Keratinocyte (primary cell): Measurements from ENCODE around the gene LRRC7. TPM values are rescaled to one million over a fixed set of nuclear protein-coding genes. Genes with fewer than 3 reads are reported as not detected.

Source experiments
- DNase-seq: peaks from one replicate; pipeline ENCODE4 v3.0.0-alpha.2; 2011; ENCODE audit warnings: low read depth, missing footprints, low spot score
- FAIRE-seq: peaks from 2 replicates; lab custom pipeline; 2011; peaks lifted over from hg19 to GRCh38; lab: Jason Lieb, UNC
- H2AFZ ChIP-seq: 2 replicates; pipeline ENCODE4 v1.6.0; 2012; ENCODE audit warnings: low read length, control low read depth, inconsistent platforms; ENCODE audit not compliant: control insufficient read depth
- H3K27ac ChIP-seq: 2 replicates; pipeline ENCODE4 v1.5.1; 2011; ENCODE audit warnings: low read length; ENCODE audit not compliant: control insufficient read depth, insufficient read depth
- H3K27me3 ChIP-seq: 3 replicates; pipeline ENCODE4 v1.6.0; 2011; ENCODE audit warnings: low read length; ENCODE audit not compliant: control insufficient read depth, insufficient read depth; ENCODE audit errors: extremely low read depth
- H3K36me3 ChIP-seq, 2 experiments: 2 replicates in 1 of 2; 3 replicates in 1 of 2; pipeline ENCODE4 v1.5.1; 2011; ENCODE audit warnings: low read length in 2 of 2, mild to moderate bottlenecking in 1 of 2; ENCODE audit not compliant: control insufficient read depth in 2 of 2, insufficient read depth in 2 of 2; ENCODE audit errors: extremely low read depth in 1 of 2
- H3K4me1 ChIP-seq: 3 replicates; pipeline ENCODE4 v1.5.1; 2011; ENCODE audit warnings: low read length; ENCODE audit not compliant: control insufficient read depth, insufficient read depth; ENCODE audit errors: extremely low read depth
- H3K4me2 ChIP-seq: 3 replicates; pipeline ENCODE4 v1.6.0; 2011; ENCODE audit warnings: low read depth, low read length; ENCODE audit not compliant: control insufficient read depth, insufficient read depth; ENCODE audit errors: extremely low read depth
- H3K4me3 ChIP-seq, 3 experiments: fragments of 200-600 bp in 1 of 3; sonication (generic) in 1 of 3; 2 replicates in 2 of 3; 3 replicates in 1 of 3; pipeline ENCODE4 v1.5.1; 2011 to 2016; ENCODE audit warnings: low read length in 3 of 3, mild to moderate bottlenecking in 3 of 3, control low read depth in 2 of 3, inconsistent platforms in 1 of 3, low read depth in 1 of 3, mixed read lengths in 1 of 3, mixed run types in 1 of 3, moderate library complexity in 1 of 3; ENCODE audit not compliant: control insufficient read depth in 2 of 3, insufficient read depth in 2 of 3; ENCODE audit errors: extremely low read depth in 1 of 3
- H3K79me2 ChIP-seq: 2 replicates; pipeline ENCODE4 v1.6.0; 2012; ENCODE audit warnings: low read length; ENCODE audit not compliant: control insufficient read depth, insufficient read depth
- H3K9ac ChIP-seq: 3 replicates; pipeline ENCODE4 v1.6.0; 2011; ENCODE audit warnings: low read length; ENCODE audit not compliant: control insufficient read depth, insufficient read depth; ENCODE audit errors: extremely low read depth
- H3K9me1 ChIP-seq: 3 replicates; pipeline ENCODE4 v1.6.0; 2011; ENCODE audit warnings: low read length; ENCODE audit not compliant: control insufficient read depth, insufficient read depth; ENCODE audit errors: extremely low read depth
- H3K9me3 ChIP-seq: 2 replicates; pipeline ENCODE4 v1.5.1; 2012; ENCODE audit warnings: low read depth, low read length; ENCODE audit not compliant: control insufficient read depth
- H4K20me1 ChIP-seq: 3 replicates; pipeline ENCODE4 v1.6.0; 2011; ENCODE audit warnings: low read length; ENCODE audit not compliant: control insufficient read depth, insufficient read depth; ENCODE audit errors: extremely low read depth
- EZH2 ChIP-seq: IDR thresholded peaks from one replicate; pipeline ENCODE4 v1.6.1; 2012; ENCODE audit warnings: inconsistent platforms, mild to moderate bottlenecking, low read length, moderate library complexity
- dilution Hi-C: fragments of 300-500 bp; cut with MboI; formaldehyde crosslinking; loops from one replicate; pipeline ENCODE4 v1.7.0; 2020; ENCODE audit warnings: low sequenced_read_pairs; ENCODE audit not compliant: extremely low pct_ligation_motif_present
- polyA plus RNA-seq, 5 experiments: library from polyadenylated mRNA; depleted of rRNA in 3 of 5; stranded (reverse) in 3 of 5; stranded (forward) in 1 of 5; unstranded in 1 of 5; fragments of >200 nt; gene quantifications; 1 replicate in 1 of 5; 2 replicates in 3 of 5; 3 replicates in 1 of 5; pipeline versions ENCODE4 v1.2.1 to v1.2.3, GENCODE V29; 2011 to 2012; ENCODE audit warnings: missing spikeins in 2 of 5, low read depth in 1 of 5, low replicate concordance in 1 of 5
- TF ChIP-seq, protein P1 (sequence below), 3 experiments: IDR thresholded peaks in 1 of 3; conservative IDR thresholded peaks in 1 of 3; optimal IDR thresholded peaks in 1 of 3; 2 replicates in 2 of 3; 3 replicates in 1 of 3; pipeline versions ENCODE3 to v1.5.1; 2011; ENCODE audit warnings: low read length in 3 of 3, mild to moderate bottlenecking in 3 of 3, moderate library complexity in 2 of 3, control low read depth in 1 of 3, inconsistent platforms in 1 of 3; ENCODE audit not compliant: insufficient read depth in 2 of 3; ENCODE audit errors: extremely low read depth in 1 of 3

LRRC7 gene
- polyA plus RNA-seq, 1 donor (not counting 4 experiments of a cell fraction or from before 2014, with no cell fraction given): 0.28 TPM

- no peaks in the 10 kb centered on the region for H3K27me3 ChIP-seq
- FAIRE-seq (no peak), DNase-seq (no peak)
- H3K9me1 ChIP-seq: no peaks in the 10 kb centered on the region
- TF ChIP-seq, protein P1, sequence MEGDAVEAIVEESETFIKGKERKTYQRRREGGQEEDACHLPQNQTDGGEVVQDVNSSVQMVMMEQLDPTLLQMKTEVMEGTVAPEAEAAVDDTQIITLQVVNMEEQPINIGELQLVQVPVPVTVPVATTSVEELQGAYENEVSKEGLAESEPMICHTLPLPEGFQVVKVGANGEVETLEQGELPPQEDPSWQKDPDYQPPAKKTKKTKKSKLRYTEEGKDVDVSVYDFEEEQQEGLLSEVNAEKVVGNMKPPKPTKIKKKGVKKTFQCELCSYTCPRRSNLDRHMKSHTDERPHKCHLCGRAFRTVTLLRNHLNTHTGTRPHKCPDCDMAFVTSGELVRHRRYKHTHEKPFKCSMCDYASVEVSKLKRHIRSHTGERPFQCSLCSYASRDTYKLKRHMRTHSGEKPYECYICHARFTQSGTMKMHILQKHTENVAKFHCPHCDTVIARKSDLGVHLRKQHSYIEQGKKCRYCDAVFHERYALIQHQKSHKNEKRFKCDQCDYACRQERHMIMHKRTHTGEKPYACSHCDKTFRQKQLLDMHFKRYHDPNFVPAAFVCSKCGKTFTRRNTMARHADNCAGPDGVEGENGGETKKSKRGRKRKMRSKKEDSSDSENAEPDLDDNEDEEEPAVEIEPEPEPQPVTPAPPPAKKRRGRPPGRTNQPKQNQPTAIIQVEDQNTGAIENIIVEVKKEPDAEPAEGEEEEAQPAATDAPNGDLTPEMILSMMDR (optimal IDR thresholded peaks at IDR 0.05 in 1 of 3, IDR thresholded peaks at IDR 0.05 in 1 of 3, conservative IDR thresholded peaks at IDR 0.05 in 1 of 3; ENCODE audit: extremely low read depth in 1 of 3, insufficient read depth in 2 of 3, low read length in 3 of 3): no peak
- no peak for TF ChIP-seq EZH2
- H2AFZ ChIP-seq: no peak overlapping the region
- H4K20me1 ChIP-seq: no peaks in the 10 kb centered on the region
- no peak overlapping the region for H3K4me2 ChIP-seq
- H3K9ac ChIP-seq: no peak overlapping the region
- H3K4me1 ChIP-seq: no peaks in the 10 kb centered on the region
- dilution Hi-C loops: no loop called here
- H3K79me2 ChIP-seq: no peaks in the 10 kb centered on the region
- H3K36me3 ChIP-seq: no peaks in the 10 kb centered on the region
- no peaks in the 10 kb centered on the region for H3K9me3 ChIP-seq
- no peak overlapping the region for H3K4me3 ChIP-seq
- no peak overlapping the region for H3K27ac ChIP-seq
These were observed 17.9 kb downstream of the LRRC7 start for GRCh38 chr1:69585666-69586065.

DNA sequence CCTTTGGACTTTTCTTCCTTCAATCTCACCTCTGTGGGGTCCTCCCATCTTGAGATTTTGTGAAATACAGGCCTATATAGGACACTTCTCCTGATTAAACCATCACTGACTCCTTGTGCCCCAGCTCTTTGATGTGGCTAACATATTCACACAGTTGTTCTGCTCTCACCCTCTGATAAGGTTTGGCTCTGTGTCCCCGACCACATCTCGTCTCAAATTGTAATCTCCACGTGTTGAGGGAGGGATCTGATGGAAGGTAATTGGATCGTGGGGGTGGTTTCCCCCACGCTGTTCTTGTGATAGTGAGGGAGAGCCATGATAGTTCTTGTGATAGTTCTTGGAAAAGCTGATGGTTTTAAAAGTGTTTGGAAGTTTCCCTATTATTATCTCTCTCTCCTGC, 19.7 kb downstream of the LRRC7 start:
- FAIRE-seq: no peak
- H3K9ac ChIP-seq: no peak overlapping the region
- dilution Hi-C loops: no loop called here
- H3K36me3 ChIP-seq: no peaks in the 10 kb centered on the region
- no peak for DNase-seq
- no peaks in the 10 kb centered on the region for H3K9me3 ChIP-seq
- H4K20me1 ChIP-seq: no peaks in the 10 kb centered on the region
- H2AFZ ChIP-seq: no peak overlapping the region
- no peaks in the 10 kb centered on the region for H3K27me3 ChIP-seq
- H3K79me2 ChIP-seq: no peaks in the 10 kb centered on the region
- H3K4me1 ChIP-seq: no peaks in the 10 kb centered on the region
- H3K9me1 ChIP-seq: no peaks in the 10 kb centered on the region
- no peak overlapping the region for H3K4me2 ChIP-seq
- H3K4me3 ChIP-seq: no peak overlapping the region
- TF ChIP-seq, protein P1 (optimal IDR thresholded peaks at IDR 0.05 in 1 of 3, IDR thresholded peaks at IDR 0.05 in 1 of 3, conservative IDR thresholded peaks at IDR 0.05 in 1 of 3; ENCODE audit: extremely low read depth in 1 of 3, insufficient read depth in 2 of 3, low read length in 3 of 3): no peak
- no peak for TF ChIP-seq EZH2
- no peak overlapping the region for H3K27ac ChIP-seq
